ENCODE results near the gene BARX1.

DNA sequence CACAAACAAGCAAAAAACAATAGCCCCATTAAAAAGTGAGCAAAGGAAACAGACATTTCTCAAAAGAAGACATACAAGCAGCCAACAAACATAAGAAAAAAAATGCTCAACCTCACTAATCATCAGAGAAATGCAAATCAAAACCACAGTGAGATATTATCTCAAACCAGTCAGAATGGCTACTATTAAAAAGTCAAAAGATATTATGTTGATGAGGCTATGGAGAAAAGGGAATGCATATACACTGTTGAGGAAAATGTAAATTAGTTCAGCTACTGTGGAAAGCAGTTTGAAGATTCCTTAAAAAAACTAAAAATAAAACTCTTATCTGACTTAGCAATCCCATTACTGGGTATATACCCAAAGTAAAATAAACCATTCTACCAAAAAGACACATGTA lies 28.7 kb upstream of the BARX1 start:
- TF ChIP-seq, protein P1, sequence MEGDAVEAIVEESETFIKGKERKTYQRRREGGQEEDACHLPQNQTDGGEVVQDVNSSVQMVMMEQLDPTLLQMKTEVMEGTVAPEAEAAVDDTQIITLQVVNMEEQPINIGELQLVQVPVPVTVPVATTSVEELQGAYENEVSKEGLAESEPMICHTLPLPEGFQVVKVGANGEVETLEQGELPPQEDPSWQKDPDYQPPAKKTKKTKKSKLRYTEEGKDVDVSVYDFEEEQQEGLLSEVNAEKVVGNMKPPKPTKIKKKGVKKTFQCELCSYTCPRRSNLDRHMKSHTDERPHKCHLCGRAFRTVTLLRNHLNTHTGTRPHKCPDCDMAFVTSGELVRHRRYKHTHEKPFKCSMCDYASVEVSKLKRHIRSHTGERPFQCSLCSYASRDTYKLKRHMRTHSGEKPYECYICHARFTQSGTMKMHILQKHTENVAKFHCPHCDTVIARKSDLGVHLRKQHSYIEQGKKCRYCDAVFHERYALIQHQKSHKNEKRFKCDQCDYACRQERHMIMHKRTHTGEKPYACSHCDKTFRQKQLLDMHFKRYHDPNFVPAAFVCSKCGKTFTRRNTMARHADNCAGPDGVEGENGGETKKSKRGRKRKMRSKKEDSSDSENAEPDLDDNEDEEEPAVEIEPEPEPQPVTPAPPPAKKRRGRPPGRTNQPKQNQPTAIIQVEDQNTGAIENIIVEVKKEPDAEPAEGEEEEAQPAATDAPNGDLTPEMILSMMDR (conservative IDR thresholded peaks at IDR 0.05 in 1 of 2, IDR thresholded peaks at IDR 0.05 in 1 of 2; ENCODE audit: low read depth in 1 of 2, low read length in 2 of 2) = no peak
- no peak for TF ChIP-seq EZH2 (IDR thresholded peaks at IDR 0.05; ENCODE audit: low read length, missing control alignments)

Data from fibroblast of lung (primary cell).